Measurements from ENCODE around the gene RHEBL1.

Gene RHEBL1

GRCh38 chr12:49037111-49037946, 32.5 kb downstream of the RHEBL1 start:
- Mint-ChIP-seq H3K27me3 (no peaks in the 10 kb centered on the region), H3K4me1 (no peaks in the 10 kb centered on the region), H3K4me3 (no peak overlapping the region), H3K36me3 (peaks cover 4% of the 10 kb centered on the region), H3K9me3 (no peaks in the 10 kb centered on the region), H3K27ac (no peak overlapping the region)

DNA sequence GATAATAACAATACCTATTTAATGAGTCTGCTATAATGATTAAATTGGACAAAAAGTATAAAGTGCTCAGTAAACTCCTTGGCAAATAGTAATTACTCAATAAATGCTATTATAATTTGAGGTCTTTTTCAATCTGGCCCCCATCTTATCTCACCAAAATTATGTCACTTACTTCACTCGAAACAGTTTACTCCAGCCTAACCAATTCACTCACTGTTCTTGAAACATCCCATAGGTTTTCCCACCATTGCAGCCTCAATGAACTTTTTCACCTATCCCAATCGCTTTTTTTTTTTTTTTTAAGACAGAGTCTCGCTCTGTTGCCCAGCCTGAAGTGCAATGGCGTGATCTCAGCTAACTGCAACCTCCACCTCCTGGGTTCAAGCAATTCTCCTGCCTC, 33.8 kb downstream of the RHEBL1 start:
- Mint-ChIP-seq H3K4me3 (no peak overlapping the region), H3K27me3 (no peaks in the 10 kb centered on the region), H3K9me3 (no peaks in the 10 kb centered on the region), H3K4me1 (no peaks in the 10 kb centered on the region), H3K36me3 (peaks cover 4% of the 10 kb centered on the region), H3K27ac (no peak overlapping the region)

- Mint-ChIP-seq H3K4me1 (no peaks in the 10 kb centered on the region), H3K36me3 (peaks cover 4% of the 10 kb centered on the region), H3K27me3 (no peaks in the 10 kb centered on the region), H3K9me3 (no peaks in the 10 kb centered on the region), H3K27ac (peak overlapping the region; percentile 59), H3K4me3 (no peak overlapping the region)
These were observed 35.5 kb downstream of the RHEBL1 start for GRCh38 chr12:49034286-49034622.

DNA sequence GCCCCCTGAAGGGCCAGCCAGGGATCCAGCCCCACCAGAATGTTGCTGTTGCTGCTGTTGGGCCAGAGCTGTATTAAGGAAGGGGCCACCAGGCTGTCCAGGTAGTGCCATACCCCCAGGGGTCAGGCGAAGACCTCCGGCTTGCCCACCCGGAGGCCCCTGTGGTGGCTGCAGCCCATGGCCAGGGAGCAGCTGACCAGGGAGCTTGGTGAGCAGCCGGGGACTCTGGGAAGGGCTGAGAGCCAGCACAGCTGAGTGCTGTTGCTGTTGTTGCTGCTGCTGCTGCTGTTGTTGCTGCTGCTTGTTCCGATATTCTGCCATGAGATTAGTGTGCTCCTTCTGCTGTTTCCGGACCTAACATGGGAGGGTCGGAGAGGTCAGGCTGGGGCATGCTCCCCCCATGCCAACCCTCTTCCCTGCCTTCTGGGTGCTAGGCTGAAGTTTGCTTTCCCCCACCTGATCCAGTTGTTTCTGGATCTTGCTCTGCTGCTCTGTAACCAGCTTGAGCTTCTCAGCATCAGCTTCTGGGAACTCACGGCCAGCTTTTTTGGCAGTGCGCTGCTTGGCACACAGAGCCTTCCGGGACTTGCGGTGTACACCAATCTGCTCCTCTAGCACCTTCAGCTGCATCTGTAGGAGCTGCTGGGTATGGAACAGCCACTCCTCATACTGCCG, 36.0 kb downstream of the RHEBL1 start:
- H3K4me1 Mint-ChIP-seq: no peaks in the 10 kb centered on the region

GRCh38 chr12:49032679-49033447, 36.9 kb downstream of the RHEBL1 start:
- Mint-ChIP-seq H3K4me3 (no peak overlapping the region), H3K4me1 (no peaks in the 10 kb centered on the region), H3K27me3 (no peaks in the 10 kb centered on the region), H3K36me3 (peaks cover 5% of the 10 kb centered on the region), H3K9me3 (no peaks in the 10 kb centered on the region), H3K27ac (no peak overlapping the region)

More for the DNA sequence above, 36.0 kb downstream of the RHEBL1 start:
- no peaks in the 10 kb centered on the region for H3K27me3 Mint-ChIP-seq
- no peak overlapping the region for H3K4me3 Mint-ChIP-seq
- no peak overlapping the region for H3K27ac Mint-ChIP-seq
- peaks cover 3% of the 10 kb centered on the region for H3K36me3 Mint-ChIP-seq
- no peaks in the 10 kb centered on the region for H3K9me3 Mint-ChIP-seq

DNA sequence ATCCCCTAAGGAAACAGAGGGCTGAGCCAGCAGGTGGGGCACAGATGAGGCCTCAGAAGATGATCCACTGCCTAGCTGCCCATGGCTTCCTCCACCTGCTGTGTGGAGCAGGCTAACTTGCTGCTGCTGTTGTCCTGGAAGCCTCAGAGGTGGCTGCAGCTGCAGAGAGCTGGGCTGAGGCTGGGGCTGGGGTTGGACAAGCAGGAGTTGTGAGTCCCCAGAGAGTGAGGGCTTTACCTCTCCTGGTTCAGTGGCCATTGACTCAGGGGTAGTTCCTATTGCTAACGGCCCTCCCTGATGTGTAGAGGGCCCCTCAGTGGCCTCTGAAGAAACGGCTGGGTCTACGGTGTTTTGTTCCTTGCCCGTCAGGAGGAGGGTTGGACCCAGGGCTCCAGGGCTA, 37.5 kb downstream of the RHEBL1 start:
- Mint-ChIP-seq H3K27me3 (no peaks in the 10 kb centered on the region), H3K27ac (no peak overlapping the region), H3K9me3 (no peaks in the 10 kb centered on the region), H3K4me1 (no peaks in the 10 kb centered on the region), H3K4me3 (no peak overlapping the region), H3K36me3 (peaks cover 6% of the 10 kb centered on the region)

DNA sequence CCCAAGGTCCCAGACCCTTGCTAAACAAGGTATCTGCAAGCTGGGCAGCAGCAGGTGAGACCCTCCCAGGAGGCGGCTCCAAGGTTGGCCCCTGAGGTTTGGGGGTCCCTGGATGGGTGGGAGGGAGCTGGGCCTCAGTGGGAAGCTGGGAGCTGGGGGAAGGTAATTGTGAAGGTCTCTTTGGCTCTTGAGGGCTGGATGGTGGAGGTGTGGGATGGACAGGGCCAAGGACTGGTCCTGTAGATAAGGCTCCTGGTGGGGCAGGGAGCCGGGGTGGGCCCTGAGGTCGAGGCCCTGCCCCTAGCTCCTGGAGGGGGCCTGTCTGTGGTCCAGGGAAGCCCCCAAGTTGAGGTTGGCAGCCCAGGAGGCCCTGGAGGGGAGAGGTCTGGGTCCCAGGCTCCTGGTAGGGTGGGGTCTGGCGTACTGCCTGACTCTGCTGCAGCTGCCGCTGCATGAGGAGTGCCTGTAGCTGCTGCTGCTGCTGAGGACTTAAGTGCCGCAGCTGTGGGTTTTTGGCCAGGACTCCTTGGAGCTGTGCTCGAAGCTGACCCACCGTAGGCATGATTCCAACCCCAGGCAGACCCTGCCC, 38.1 kb downstream of the RHEBL1 start:
- Mint-ChIP-seq H3K4me3 (no peak overlapping the region), H3K27me3 (no peaks in the 10 kb centered on the region), H3K27ac (peak overlapping the region; percentile 55), H3K9me3 (no peaks in the 10 kb centered on the region), H3K4me1 (no peaks in the 10 kb centered on the region), H3K36me3 (peaks cover 6% of the 10 kb centered on the region)

GRCh38 chr12:49030714-49031572, 38.8 kb downstream of the RHEBL1 start:
- Mint-ChIP-seq H3K4me1 (no peaks in the 10 kb centered on the region), H3K27ac (peak overlapping the region; percentile 55), H3K9me3 (no peaks in the 10 kb centered on the region), H3K4me3 (no peak overlapping the region), H3K27me3 (no peaks in the 10 kb centered on the region), H3K36me3 (peaks cover 7% of the 10 kb centered on the region)

- Mint-ChIP-seq H3K36me3 (peaks cover 9% of the 10 kb centered on the region), H3K27ac (no peak overlapping the region)
These were observed 39.7 kb downstream of the RHEBL1 start for GRCh38 chr12:49030119-49030518.

GRCh38 chr12:49028666-49029275, 41.0 kb downstream of the RHEBL1 start:
- Mint-ChIP-seq H3K36me3 (peaks cover 10% of the 10 kb centered on the region), H3K9me3 (no peaks in the 10 kb centered on the region), H3K27ac (no peak overlapping the region), H3K27me3 (no peaks in the 10 kb centered on the region), H3K4me1 (no peaks in the 10 kb centered on the region), H3K4me3 (no peak overlapping the region)

More at GRCh38 chr12:49030119-49030518, 39.7 kb downstream of the RHEBL1 start:
- Mint-ChIP-seq H3K4me3 (no peak overlapping the region), H3K9me3 (no peaks in the 10 kb centered on the region), H3K27me3 (no peaks in the 10 kb centered on the region), H3K4me1 (no peaks in the 10 kb centered on the region)

GRCh38 chr12:49027846-49028555, 41.8 kb downstream of the RHEBL1 start:
- H3K27ac Mint-ChIP-seq: no peak overlapping the region

GRCh38 chr12:49026678-49027480, 42.9 kb downstream of the RHEBL1 start:
- Mint-ChIP-seq H3K36me3 (peaks cover 15% of the 10 kb centered on the region), H3K27ac (no peak overlapping the region), H3K4me3 (no peak overlapping the region), H3K4me1 (no peaks in the 10 kb centered on the region), H3K27me3 (no peaks in the 10 kb centered on the region), H3K9me3 (no peaks in the 10 kb centered on the region)

More at GRCh38 chr12:49027846-49028555, 41.8 kb downstream of the RHEBL1 start:
- Mint-ChIP-seq H3K9me3 (no peaks in the 10 kb centered on the region), H3K36me3 (peaks cover 13% of the 10 kb centered on the region), H3K4me3 (no peak overlapping the region), H3K27me3 (no peaks in the 10 kb centered on the region), H3K4me1 (no peaks in the 10 kb centered on the region)

DNA sequence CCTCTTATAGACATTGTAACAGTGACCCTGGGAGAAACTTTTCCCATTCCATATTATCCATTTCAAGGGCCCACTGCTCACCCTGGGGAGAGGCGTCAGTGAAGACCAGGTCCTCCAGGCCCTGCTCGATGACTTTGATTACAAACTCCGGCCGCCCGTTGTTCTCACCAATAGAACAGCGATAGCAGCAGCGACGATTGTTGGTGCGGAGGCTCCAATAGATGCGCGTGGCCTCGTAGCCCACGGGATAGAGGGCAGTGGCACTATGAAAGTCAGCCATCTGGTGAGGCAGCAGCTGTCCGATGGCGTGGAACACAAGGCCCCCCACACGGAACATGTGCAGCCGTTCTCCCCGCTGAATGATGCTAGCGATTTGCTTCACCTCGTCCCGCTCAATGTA, 43.7 kb downstream of the RHEBL1 start:
- no peaks in the 10 kb centered on the region for H3K9me3 Mint-ChIP-seq
- H3K36me3 Mint-ChIP-seq: peaks cover 15% of the 10 kb centered on the region
- no peak overlapping the region for H3K4me3 Mint-ChIP-seq
- no peaks in the 10 kb centered on the region for H3K4me1 Mint-ChIP-seq
- H3K27me3 Mint-ChIP-seq: no peaks in the 10 kb centered on the region
- H3K27ac Mint-ChIP-seq: no peak overlapping the region

All from activated naive CD4-positive, alpha-beta T cell treated with anti-CD3 and anti-CD28 coated beads, Interleukin-2, amount 50 U/mL, for 24 hours (primary cell).